GM12864 (cell line): ENCODE data around the gene CYREN.

Experiments
- DNase-seq: peaks from one replicate; pipeline ENCODE4 v3.0.0-alpha.2; 2011; ENCODE audit warnings: low read depth
- H3K4me3 ChIP-seq: 2 replicates; pipeline ENCODE4 v1.5.1; 2011; ENCODE audit warnings: mild to moderate bottlenecking, low read depth, low read length, control low read depth
- CTCF ChIP-seq: IDR thresholded peaks from 2 replicates; pipeline ENCODE4 v1.5.1; 2011; ENCODE audit warnings: low read depth, mild to moderate bottlenecking, moderate library complexity, low read length, control low read depth, inconsistent platforms; ENCODE audit errors: missing control alignments

CYREN gene

GRCh38 chr7:135168489-135169140 is 1.9 kb downstream of the CYREN start:
- peak overlapping the region; percentile 98 for H3K4me3 ChIP-seq
- no peak for TF ChIP-seq CTCF
- no peak for DNase-seq

DNA sequence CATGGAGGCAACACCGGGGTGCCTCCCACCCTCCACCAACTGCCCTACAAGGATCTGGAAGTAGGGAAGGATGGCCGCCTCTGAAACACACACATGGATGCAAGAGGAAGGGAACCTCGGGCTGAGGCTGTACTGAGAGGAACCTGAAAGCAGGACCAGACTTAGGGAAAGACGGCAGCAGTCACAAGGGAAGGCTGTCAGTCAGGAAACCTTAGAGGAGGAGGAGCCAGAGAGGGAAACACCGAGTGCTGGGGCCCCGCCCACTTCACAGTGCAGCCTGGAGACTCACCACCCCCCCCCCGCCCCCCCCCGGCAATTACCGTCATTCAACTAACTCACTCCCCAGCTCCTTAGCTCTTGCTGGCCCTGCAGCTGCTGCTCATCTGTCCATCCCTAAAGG is 2.5 kb downstream of the CYREN start:
- TF ChIP-seq CTCF: no peak
- no peak overlapping the region; the same call in none of the 2 replicates for H3K4me3 ChIP-seq
- DNase-seq: no peak

- no peak for TF ChIP-seq CTCF
- H3K4me3 ChIP-seq: no peak overlapping the region
- DNase-seq: no peak
Observed at GRCh38 chr7:135167365-135167917, 3.1 kb downstream of the CYREN start.

DNA sequence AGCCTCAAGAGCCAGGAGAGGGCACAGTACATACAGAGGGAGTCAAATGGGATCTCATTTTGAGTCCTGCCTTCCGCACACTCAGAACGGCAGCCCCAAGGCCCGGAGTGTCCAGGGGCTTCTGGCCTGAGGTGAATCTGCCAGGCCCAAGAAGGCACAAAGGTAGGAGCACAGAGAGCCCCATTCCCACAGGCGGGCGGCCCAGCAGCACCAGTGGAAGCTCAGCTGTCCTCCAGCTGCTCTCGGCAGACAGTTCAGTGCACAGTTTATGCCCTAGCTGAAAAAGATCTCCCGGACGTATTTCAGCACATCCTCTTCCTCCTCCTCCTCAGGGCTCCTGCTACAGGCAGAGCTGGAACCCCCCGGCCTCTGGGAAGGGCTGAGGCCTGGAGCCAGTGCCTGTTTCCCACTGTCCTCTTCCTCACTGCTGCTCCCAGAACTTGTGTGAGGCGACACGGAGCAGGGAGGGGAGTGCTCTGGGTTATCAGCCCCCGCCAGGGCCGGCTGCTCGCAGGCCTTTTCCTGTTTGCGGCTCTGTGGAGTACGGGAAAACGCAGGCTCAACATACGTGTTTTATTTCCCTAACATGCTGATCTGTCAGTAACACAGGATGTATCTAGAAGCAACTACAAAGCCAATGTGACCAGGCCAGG is 4.0 kb downstream of the CYREN start:
- H3K4me3 ChIP-seq: no peak overlapping the region
- DNase-seq: no peak
- no peak for TF ChIP-seq CTCF

- DNase-seq: no peak
- no peak overlapping the region for H3K4me3 ChIP-seq
- no peak for TF ChIP-seq CTCF
Observed at GRCh38 chr7:135165862-135166261, 4.6 kb downstream of the CYREN start.

DNA sequence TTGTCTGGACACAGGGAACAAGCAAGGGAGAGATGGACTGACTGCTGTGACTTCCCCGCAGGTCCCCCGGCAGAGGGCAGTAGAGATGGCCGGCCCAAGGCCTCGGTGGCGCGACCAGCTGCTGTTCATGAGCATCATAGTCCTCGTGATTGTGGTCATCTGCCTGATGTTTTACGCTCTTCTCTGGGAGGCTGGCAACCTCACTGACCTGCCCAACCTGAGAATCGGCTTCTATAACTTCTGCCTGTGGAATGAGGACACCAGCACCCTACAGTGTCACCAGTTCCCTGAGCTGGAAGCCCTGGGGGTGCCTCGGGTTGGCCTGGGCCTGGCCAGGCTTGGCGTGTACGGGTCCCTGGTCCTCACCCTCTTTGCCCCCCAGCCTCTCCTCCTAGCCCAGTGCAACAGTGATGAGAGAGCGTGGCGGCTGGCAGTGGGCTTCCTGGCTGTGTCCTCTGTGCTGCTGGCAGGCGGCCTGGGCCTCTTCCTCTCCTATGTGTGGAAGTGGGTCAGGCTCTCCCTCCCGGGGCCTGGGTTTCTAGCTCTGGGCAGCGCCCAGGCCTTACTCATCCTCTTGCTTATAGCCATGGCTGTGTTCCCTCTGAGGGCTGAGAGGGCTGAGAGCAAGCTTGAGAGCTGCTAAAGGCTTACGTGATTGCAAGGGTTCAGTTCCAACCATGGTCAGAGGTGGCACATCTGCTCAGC is 6.0 kb downstream of the CYREN start:
- no peak overlapping the region for H3K4me3 ChIP-seq
- TF ChIP-seq CTCF: no peak
- DNase-seq: no peak
